HepG2 (cell line): ENCODE data around the gene M1AP. TPM values are rescaled to one million over a fixed set of nuclear protein-coding genes. Genes with fewer than 3 reads are reported as not detected.

Experiments
- CBFB ChIP-seq: sonication (generic); formaldehyde crosslinking; IDR thresholded peaks from 2 replicates; pipeline ENCODE4 v1.4.0; 2020; ENCODE audit warnings: missing genetic modification reagents
- HNRNPLL ChIP-seq: fragments of 200-400 bp; formaldehyde crosslinking; IDR thresholded peaks from 2 replicates; pipeline ENCODE4 v1.6.1; 2017; ENCODE audit warnings: mild to moderate bottlenecking, low read depth, low read length; ENCODE audit not compliant: poor library complexity, severe bottlenecking
- HOXA9 ChIP-seq: sonication (generic); formaldehyde crosslinking; IDR thresholded peaks from 2 replicates; pipeline ENCODE4 v1.8.1; 2022; ENCODE audit warnings: missing genetic modification reagents, mild to moderate bottlenecking, moderate library complexity, borderline replicate concordance
- MATR3 ChIP-seq: sonication (generic); formaldehyde crosslinking; IDR thresholded peaks from 2 replicates; pipeline ENCODE4 v1.4.0; 2020; ENCODE audit warnings: missing genetic modification reagents
- NFIC ChIP-seq: IDR thresholded peaks from 2 replicates; pipeline ENCODE4 v1.6.1; 2012; ENCODE audit warnings: mild to moderate bottlenecking, low read length, inconsistent platforms
- SIX1 ChIP-seq: sonication (generic); formaldehyde crosslinking; IDR thresholded peaks from 2 replicates; pipeline ENCODE4 v1.4.0; 2020; ENCODE audit warnings: missing genetic modification reagents, borderline replicate concordance
- SRSF9 ChIP-seq: fragments of 200-400 bp; formaldehyde crosslinking; IDR thresholded peaks from 2 replicates; pipeline ENCODE4 v1.6.1; 2018; ENCODE audit warnings: borderline replicate concordance, mild to moderate bottlenecking, low read depth, low read length; ENCODE audit not compliant: insufficient read depth, poor library complexity, severe bottlenecking
- TEF ChIP-seq: sonication (generic); formaldehyde crosslinking; IDR thresholded peaks from 2 replicates; pipeline ENCODE4 v1.5.0; 2020; ENCODE audit warnings: missing genetic modification reagents
- ZBTB2 ChIP-seq: sonication (generic); formaldehyde crosslinking; IDR thresholded peaks from 2 replicates; pipeline ENCODE4 v1.8.0; 2022; ENCODE audit warnings: low read depth, missing genetic modification reagents
- ZNF142 ChIP-seq: sonication (generic); formaldehyde crosslinking; IDR thresholded peaks from 2 replicates; pipeline ENCODE4 v1.4.0; 2020; ENCODE audit warnings: missing genetic modification reagents
- ZNF251 ChIP-seq: sonication (generic); formaldehyde crosslinking; IDR thresholded peaks from 2 replicates; pipeline ENCODE4 v1.9.0; 2021; ENCODE audit warnings: mild to moderate bottlenecking, missing genetic modification reagents
- ZNF274 ChIP-seq: sonication (generic); formaldehyde crosslinking; IDR thresholded peaks from 2 replicates; pipeline ENCODE4 v1.5.1; 2020; ENCODE audit warnings: mild to moderate bottlenecking, missing genetic modification reagents
- ZNF3 ChIP-seq: IDR thresholded peaks from 2 replicates; pipeline ENCODE4 v1.7.0; 2017; ENCODE audit warnings: inconsistent platforms
- ZNF549 ChIP-seq: sonication (generic); formaldehyde crosslinking; IDR thresholded peaks from 2 replicates; pipeline ENCODE4 v1.5.0; 2020; ENCODE audit warnings: missing genetic modification reagents
- ZNF609 ChIP-seq: sonication (generic); formaldehyde crosslinking; IDR thresholded peaks from 2 replicates; pipeline ENCODE4 v1.4.0; 2020; ENCODE audit warnings: mild to moderate bottlenecking, missing genetic modification reagents, borderline replicate concordance
- polyA plus RNA-seq, 8 experiments: library from polyadenylated mRNA; depleted of rRNA in 3 of 8; stranded (reverse) in 7 of 8; unstranded in 1 of 8; fragments of >200 nt; fragmentation: Illumina TruSeq in 4 of 8; extraction: Trizol in 4 of 8; gene quantifications; 2 replicates each; pipeline versions ENCODE4 v1.2.1 to v1.2.3, GENCODE V29; 2011 to 2016; ENCODE audit warnings: low read depth in 4 of 8, missing spikeins in 1 of 8, mixed read lengths in 1 of 8; ENCODE audit not compliant: insufficient read depth in 1 of 8
- total RNA-seq, 5 experiments: library from RNA; depleted of rRNA; stranded (reverse); fragments of >200 nt; fragmentation: Illumina TruSeq; extraction: Trizol; gene quantifications; 2 replicates each; pipeline ENCODE4 v1.2.3, GENCODE V29; 2016; ENCODE audit warnings: low read depth in 1 of 5

M1AP gene
- total and polyA plus RNA-seq, 2 of the 13 experiments (the other 11 are each of a cell fraction or from before 2014, with no cell fraction given) = not detected

DNA sequence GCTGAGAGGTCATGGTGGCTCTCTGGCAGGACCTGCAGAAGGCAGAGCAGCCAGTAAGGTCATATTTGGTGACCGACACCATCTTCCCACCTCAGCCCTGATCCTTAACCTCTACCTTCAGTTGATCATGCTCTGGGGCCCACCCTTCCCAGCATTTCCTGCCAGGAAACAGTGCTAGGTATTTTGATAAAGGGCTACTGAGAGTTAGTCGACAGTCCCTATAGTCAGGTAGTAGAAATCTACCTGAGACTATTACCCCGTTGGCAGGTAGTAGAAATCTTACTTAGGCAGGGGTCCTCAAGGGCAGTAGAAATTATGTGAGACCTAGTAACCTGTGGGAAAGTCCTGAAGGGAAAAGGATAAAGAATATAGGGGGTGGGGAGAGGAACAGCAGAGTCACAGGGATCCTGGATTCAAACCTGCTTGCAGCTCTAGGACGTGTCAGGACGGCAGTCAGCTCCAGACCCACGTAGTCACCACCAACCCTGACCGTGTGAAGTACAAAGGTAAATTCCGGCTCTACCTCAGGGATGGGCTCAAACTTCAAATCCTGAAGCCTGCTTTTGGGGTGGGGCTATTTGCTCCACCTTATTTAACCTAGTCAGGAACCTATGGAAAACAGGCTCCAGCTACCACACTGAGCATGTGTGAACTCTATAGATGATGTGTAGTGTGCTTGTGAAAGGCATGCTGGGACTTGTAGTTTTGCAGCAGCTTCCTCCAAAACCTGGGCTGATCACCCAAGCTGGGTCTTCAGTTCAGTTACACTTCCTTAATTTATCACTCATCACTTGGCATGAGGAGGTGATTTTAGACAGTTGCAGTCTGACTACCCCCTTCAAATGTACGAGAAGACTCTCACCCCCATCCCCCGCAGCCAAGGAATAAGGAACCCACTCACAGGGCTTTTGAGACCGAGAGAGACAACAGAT, 122.1 kb downstream of the M1AP start, which contains the start of gene DQX1 (continued):
- TF ChIP-seq ZNF549 (CRISPR knock-in tag) = no peak
- no peak for TF ChIP-seq NFIC
- no peak for TF ChIP-seq ZNF251
- TF ChIP-seq ZNF274 (CRISPR knock-in tag) = peak; percentile 32; the same call in 1 of the 2 replicates
- peak; percentile 38 for TF ChIP-seq CBFB (CRISPR knock-in tag)
- TF ChIP-seq SIX1 (CRISPR knock-in tag) = 0 out of 2 replicates have a peak, but pooled peaks have one; percentile 16
- no peak for TF ChIP-seq HOXA9 (CRISPR knock-in tag)
- TF ChIP-seq TEF (CRISPR knock-in tag) = peak; percentile 21; the same call in 1 of the 2 replicates
- TF ChIP-seq HNRNPLL = no peak
- TF ChIP-seq ZNF3 = no peak
- TF ChIP-seq MATR3 (CRISPR knock-in tag) = no peak
- no peak; the same call in 1 of the 2 replicates for TF ChIP-seq ZNF609 (CRISPR knock-in tag)
- no peak for TF ChIP-seq SRSF9
- TF ChIP-seq ZBTB2 = no peak
- no peak for TF ChIP-seq ZNF142
